ENCODE data around the gene SEMA3F. TPM values are rescaled to one million over a fixed set of nuclear protein-coding genes. Genes with fewer than 3 reads are reported as not detected.

Gene SEMA3F
- total and polyA plus RNA-seq, 4 donors = 0.60 to 4.8 (median 2.1) TPM

DNA sequence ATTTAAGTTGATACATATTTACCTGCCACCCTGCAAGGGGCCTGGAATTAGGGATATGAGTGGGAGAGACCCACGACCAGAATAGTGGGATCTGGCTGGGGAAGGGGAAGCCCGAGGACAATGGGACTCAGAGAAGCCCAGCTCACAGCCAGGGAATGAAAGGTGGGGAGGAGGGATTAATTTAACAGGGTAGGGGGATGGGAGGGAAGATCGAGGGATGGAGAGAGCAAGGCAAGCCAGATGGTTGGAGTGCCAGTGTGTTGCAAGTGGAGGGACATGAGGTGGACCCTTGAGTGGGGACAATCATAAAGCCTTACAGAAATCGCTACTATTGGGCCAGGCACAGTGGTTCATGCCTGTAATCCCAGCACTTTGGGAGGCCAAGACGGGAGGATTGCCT lies 76.5 kb downstream of the SEMA3F start:
- H3K9ac ChIP-seq (ENCODE audit: low read depth in 1 of 2, low read length in 2 of 2) = no peak overlapping the region
- 88% methylated on average over 5 of the region's 5 CpGs for WGBS
- H3K36me3 ChIP-seq (ENCODE audit: control insufficient read depth in 4 of 4, insufficient read depth in 3 of 4, low read depth in 1 of 4, low read length in 3 of 4) = no peaks in the 10 kb centered on the region
- H3K27ac ChIP-seq (ENCODE audit: low read depth in 1 of 2, low read length in 2 of 2) = no peak overlapping the region
- no peak overlapping the region for H3K4me3 ChIP-seq (ENCODE audit: low read depth in 1 of 3, low read length in 3 of 3)
- no peaks in the 10 kb centered on the region for H3K9me3 ChIP-seq (ENCODE audit: control insufficient read depth in 4 of 4, low read length in 3 of 4)
- no peak for DNase-seq (ENCODE audit: low spot score)
- H3K4me1 ChIP-seq (ENCODE audit: control insufficient read depth in 4 of 4, insufficient read depth in 4 of 4, low read length in 3 of 4) = peaks cover 8 to 15% (median 11%) of the 10 kb centered on the region in 4 donors
- TF ChIP-seq FOXA1 (IDR thresholded peaks at IDR 0.05) (no peak), YY1 (IDR thresholded peaks at IDR 0.05) (no peak), MAX (IDR thresholded peaks at IDR 0.05) (no peak), RXRA (IDR thresholded peaks at IDR 0.05) (no peak), FOXA2 (IDR thresholded peaks at IDR 0.05) (no peak), HNF4A (conservative IDR thresholded peaks at IDR 0.05) (no peak), EGR1 (IDR thresholded peaks at IDR 0.05; ENCODE audit: low read depth in 2 of 2) (no peak), NR2F2 (IDR thresholded peaks at IDR 0.05) (no peak), ATF3 (IDR thresholded peaks at IDR 0.05) (no peak), HNF4G (IDR thresholded peaks at IDR 0.05) (no peak), TAF1 (conservative IDR thresholded peaks at IDR 0.05) (no peak), SP1 (IDR thresholded peaks at IDR 0.05) (no peak), GABPA (IDR thresholded peaks at IDR 0.05 in 1 of 2, conservative IDR thresholded peaks at IDR 0.05 in 1 of 2) (no peak), ZBTB33 (IDR thresholded peaks at IDR 0.05) (no peak), CTCF (IDR thresholded peaks at IDR 0.05; ENCODE audit: low read depth, low read length, missing input control) (no peak), JUND (IDR thresholded peaks at IDR 0.05) (no peak), RAD21 (IDR thresholded peaks at IDR 0.05) (no peak)
- TF ChIP-seq, protein P1, sequence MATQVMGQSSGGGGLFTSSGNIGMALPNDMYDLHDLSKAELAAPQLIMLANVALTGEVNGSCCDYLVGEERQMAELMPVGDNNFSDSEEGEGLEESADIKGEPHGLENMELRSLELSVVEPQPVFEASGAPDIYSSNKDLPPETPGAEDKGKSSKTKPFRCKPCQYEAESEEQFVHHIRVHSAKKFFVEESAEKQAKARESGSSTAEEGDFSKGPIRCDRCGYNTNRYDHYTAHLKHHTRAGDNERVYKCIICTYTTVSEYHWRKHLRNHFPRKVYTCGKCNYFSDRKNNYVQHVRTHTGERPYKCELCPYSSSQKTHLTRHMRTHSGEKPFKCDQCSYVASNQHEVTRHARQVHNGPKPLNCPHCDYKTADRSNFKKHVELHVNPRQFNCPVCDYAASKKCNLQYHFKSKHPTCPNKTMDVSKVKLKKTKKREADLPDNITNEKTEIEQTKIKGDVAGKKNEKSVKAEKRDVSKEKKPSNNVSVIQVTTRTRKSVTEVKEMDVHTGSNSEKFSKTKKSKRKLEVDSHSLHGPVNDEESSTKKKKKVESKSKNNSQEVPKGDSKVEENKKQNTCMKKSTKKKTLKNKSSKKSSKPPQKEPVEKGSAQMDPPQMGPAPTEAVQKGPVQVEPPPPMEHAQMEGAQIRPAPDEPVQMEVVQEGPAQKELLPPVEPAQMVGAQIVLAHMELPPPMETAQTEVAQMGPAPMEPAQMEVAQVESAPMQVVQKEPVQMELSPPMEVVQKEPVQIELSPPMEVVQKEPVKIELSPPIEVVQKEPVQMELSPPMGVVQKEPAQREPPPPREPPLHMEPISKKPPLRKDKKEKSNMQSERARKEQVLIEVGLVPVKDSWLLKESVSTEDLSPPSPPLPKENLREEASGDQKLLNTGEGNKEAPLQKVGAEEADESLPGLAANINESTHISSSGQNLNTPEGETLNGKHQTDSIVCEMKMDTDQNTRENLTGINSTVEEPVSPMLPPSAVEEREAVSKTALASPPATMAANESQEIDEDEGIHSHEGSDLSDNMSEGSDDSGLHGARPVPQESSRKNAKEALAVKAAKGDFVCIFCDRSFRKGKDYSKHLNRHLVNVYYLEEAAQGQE (IDR thresholded peaks at IDR 0.05) = no peak
- no peaks in the 10 kb centered on the region for H3K27me3 ChIP-seq (ENCODE audit: control insufficient read depth in 4 of 4, insufficient read depth in 4 of 4, low read length in 3 of 4)

Measured in liver (tissue), 9 donors.